Testis (tissue), 2 donors: Measurements from ENCODE around the gene OR8D2.

Source experiments
- POLR2A ChIP-seq: fragments of 450-650 bp; IDR thresholded peaks from one replicate; pipeline ENCODE4 v1.6.1; 2017; ENCODE audit warnings: antibody characterized with exemption, mild to moderate bottlenecking, moderate library complexity
- TF ChIP-seq, protein P1 (sequence below), 3 experiments: fragments of 450-650 bp in 2 of 3; fragments of 200-600 bp in 1 of 3; sonication (generic) in 1 of 3; IDR thresholded peaks; one replicate each; pipeline ENCODE4 v1.5.1; 2016 to 2019; ENCODE audit warnings: antibody characterized with exemption in 3 of 3, mild to moderate bottlenecking in 2 of 3, moderate library complexity in 1 of 3

DNA sequence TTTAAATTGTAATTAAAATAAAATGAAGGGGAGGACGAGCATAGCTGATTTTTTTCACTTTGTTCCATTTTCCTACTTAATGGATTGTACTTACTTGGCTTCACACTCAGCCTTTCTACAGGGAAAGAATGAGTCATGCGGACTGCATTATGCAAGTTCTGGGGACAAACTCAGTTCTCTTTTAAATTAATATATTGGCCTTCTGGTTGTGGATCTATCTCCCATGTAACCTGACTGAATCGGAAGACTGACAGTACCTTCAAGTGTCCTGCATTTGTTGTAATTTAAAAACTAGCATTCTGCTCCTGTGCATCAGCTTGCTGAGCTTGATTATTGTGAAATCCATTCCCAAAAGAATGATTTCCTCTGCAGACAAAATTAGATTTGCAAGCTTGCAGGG is 18.4 kb downstream of the OR8D2 start:
- TF ChIP-seq, protein P1, sequence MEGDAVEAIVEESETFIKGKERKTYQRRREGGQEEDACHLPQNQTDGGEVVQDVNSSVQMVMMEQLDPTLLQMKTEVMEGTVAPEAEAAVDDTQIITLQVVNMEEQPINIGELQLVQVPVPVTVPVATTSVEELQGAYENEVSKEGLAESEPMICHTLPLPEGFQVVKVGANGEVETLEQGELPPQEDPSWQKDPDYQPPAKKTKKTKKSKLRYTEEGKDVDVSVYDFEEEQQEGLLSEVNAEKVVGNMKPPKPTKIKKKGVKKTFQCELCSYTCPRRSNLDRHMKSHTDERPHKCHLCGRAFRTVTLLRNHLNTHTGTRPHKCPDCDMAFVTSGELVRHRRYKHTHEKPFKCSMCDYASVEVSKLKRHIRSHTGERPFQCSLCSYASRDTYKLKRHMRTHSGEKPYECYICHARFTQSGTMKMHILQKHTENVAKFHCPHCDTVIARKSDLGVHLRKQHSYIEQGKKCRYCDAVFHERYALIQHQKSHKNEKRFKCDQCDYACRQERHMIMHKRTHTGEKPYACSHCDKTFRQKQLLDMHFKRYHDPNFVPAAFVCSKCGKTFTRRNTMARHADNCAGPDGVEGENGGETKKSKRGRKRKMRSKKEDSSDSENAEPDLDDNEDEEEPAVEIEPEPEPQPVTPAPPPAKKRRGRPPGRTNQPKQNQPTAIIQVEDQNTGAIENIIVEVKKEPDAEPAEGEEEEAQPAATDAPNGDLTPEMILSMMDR (IDR thresholded peaks at IDR 0.05), result no peak
- no peak for TF ChIP-seq POLR2A
